Measurements from ENCODE around the gene TGFBR2.

GRCh38 chr3:30649572-30650318, 43.3 kb downstream of the TGFBR2 start:
- TF ChIP-seq ZNF792 (tag by site-specific recombination; IDR thresholded peaks at IDR 0.05) (no peak), REST (tag by site-specific recombination; IDR thresholded peaks at IDR 0.05) (no peak), KLF1 (tag by site-specific recombination; IDR thresholded peaks at IDR 0.05) (no peak), ZBTB48 (tag by site-specific recombination; IDR thresholded peaks at IDR 0.05) (no peak), KLF8 (tag by site-specific recombination; IDR thresholded peaks at IDR 0.05) (no peak), CTCF (tag by site-specific recombination; IDR thresholded peaks at IDR 0.05) (no peak), ZBTB10 (tag by site-specific recombination; IDR thresholded peaks at IDR 0.05) (no peak), MEIS1 (CRISPR knock-in tag; IDR thresholded peaks at IDR 0.05; ENCODE audit: borderline replicate concordance) (no peak), HIC1 (tag by site-specific recombination; IDR thresholded peaks at IDR 0.05) (no peak), ZBTB26 (tag by site-specific recombination; optimal IDR thresholded peaks at IDR 0.05) (no peak), ZNF274 (IDR thresholded peaks at IDR 0.05; ENCODE audit: low read length) (no peak), ZNF274 (tag by site-specific recombination; IDR thresholded peaks at IDR 0.05; ENCODE audit: borderline replicate concordance) (no peak), KLF10 (tag by site-specific recombination; IDR thresholded peaks at IDR 0.05) (no peak), SP2 (tag by site-specific recombination; IDR thresholded peaks at IDR 0.05) (no peak)

Data from HEK293 (cell line).